A549 (cell line): Measurements from ENCODE around the gene TRIM47. TPM values are rescaled to one million over a fixed set of nuclear protein-coding genes. Genes with fewer than 3 reads are reported as not detected.

Source experiments
- ATAC-seq, 2 experiments: fragments of 200-7000 bp in 1 of 2; fragments of >200 bp in 1 of 2; cut with Nextera tagmentation in 1 of 2; cut with Tn5 transposase in 1 of 2; 3 replicates each; pipeline versions ENCODE4 v1.8.0 to v1.9.1; 2018 to 2020; ENCODE audit warnings: mild to moderate bottlenecking in 1 of 2, moderate library complexity in 1 of 2
- CTCF ChIA-PET: fragments of 300-600 bp; sonication (Branson Sonifier 250); formaldehyde crosslinking; extraction: SDS; loops from one replicate; lab custom pipeline; 2021; ENCODE audit warnings: antibody characterized with exemption, inconsistent platforms; lab: Yijun Ruan, JAX
- POLR2A ChIA-PET: fragments of 350-600 bp; formaldehyde crosslinking; extraction: SDS; loops from one replicate; lab custom pipeline; 2021; ENCODE audit warnings: antibody characterized with exemption, inconsistent platforms; lab: Yijun Ruan, JAX
- DNase-seq, 2 experiments: peaks; one replicate each; pipeline versions ENCODE4 v3.0.0 to v3.0.0-alpha.2; 2011 to 2016; ENCODE audit warnings: low read depth in 1 of 2, low spot score in 1 of 2
- FAIRE-seq: peaks from 2 replicates; lab custom pipeline; 2011; peaks lifted over from hg19 to GRCh38; lab: Jason Lieb, UNC
- H3K27ac ChIP-seq, 2 experiments: fragments of >200 bp; sonication (Bioruptor Twin); formaldehyde crosslinking; 3 replicates each; pipeline ENCODE4 v1.5.1; 2016 to 2017
- H3K4me1 ChIP-seq: fragments of >200 bp; sonication (Bioruptor Twin); formaldehyde crosslinking; 3 replicates; pipeline ENCODE4 v1.6.1; 2016
- H3K4me2 ChIP-seq: fragments of >200 bp; sonication (Bioruptor Twin); formaldehyde crosslinking; 3 replicates; pipeline ENCODE4 v1.6.1; 2016
- H3K4me3 ChIP-seq: fragments of >200 bp; sonication (Bioruptor Twin); formaldehyde crosslinking; 3 replicates; pipeline ENCODE4 v1.5.1; 2016
- H3K9me3 ChIP-seq: fragments of >200 bp; sonication (Bioruptor Twin); formaldehyde crosslinking; 3 replicates; pipeline ENCODE4 v1.6.1; 2016
- CBX2 ChIP-seq: fragments of 200-600 bp; sonication (generic); IDR thresholded peaks from 2 replicates; pipeline ENCODE4 v1.6.1; 2016; ENCODE audit warnings: low read depth, mild to moderate bottlenecking, borderline replicate concordance
- CEBPB ChIP-seq, 2 experiments: fragments of >200 bp in 1 of 2; sonication (Bioruptor Twin) in 1 of 2; formaldehyde crosslinking in 1 of 2; IDR thresholded peaks; 2 replicates each; pipeline ENCODE4 v1.6.1; 2012 to 2016
- CHD2 ChIP-seq: fragments of 150-350 bp; IDR thresholded peaks from 2 replicates; pipeline ENCODE4 v1.6.1; 2014; ENCODE audit warnings: low read length; ENCODE audit not compliant: partially characterized antibody
- E2F6 ChIP-seq: IDR thresholded peaks from 2 replicates; pipeline ENCODE4 v1.6.1; 2012; ENCODE audit warnings: low read depth, borderline replicate concordance
- ELK1 ChIP-seq: fragments of 150-350 bp; IDR thresholded peaks from 2 replicates; pipeline ENCODE4 v1.6.1; 2014; ENCODE audit warnings: low read depth, mild to moderate bottlenecking, low read length
- EP300 ChIP-seq, 2 experiments: fragments of >200 bp; sonication (Bioruptor Twin); formaldehyde crosslinking; IDR thresholded peaks; 2 replicates in 1 of 2; 3 replicates in 1 of 2; pipeline ENCODE4 v1.6.1; 2016 to 2017
- FOSL2 ChIP-seq, 2 experiments: fragments of 450-650 bp in 1 of 2; fragments of >200 bp in 1 of 2; sonication (Bioruptor Twin) in 1 of 2; formaldehyde crosslinking; IDR thresholded peaks; 2 replicates each; pipeline versions ENCODE4 v1.5.0 to v1.6.1; 2016 to 2020; ENCODE audit warnings: mild to moderate bottlenecking in 1 of 2, moderate library complexity in 1 of 2
- JUNB ChIP-seq: fragments of >200 bp; sonication (Bioruptor Twin); formaldehyde crosslinking; IDR thresholded peaks from 2 replicates; pipeline ENCODE4 v1.6.1; 2016
- MAZ ChIP-seq: fragments of 150-350 bp; IDR thresholded peaks from 2 replicates; pipeline ENCODE4 v1.6.1; 2014; ENCODE audit warnings: antibody characterized with exemption, low read depth, low read length, borderline replicate concordance
- MYC ChIP-seq: IDR thresholded peaks from 2 replicates; pipeline ENCODE4 v1.6.1; 2012; ENCODE audit warnings: mild to moderate bottlenecking, inconsistent platforms, low read length, improper control_type of control experiment, borderline replicate concordance
- NFE2L2 ChIP-seq: fragments of 150-350 bp; conservative IDR thresholded peaks from 2 replicates; pipeline ENCODE4 v1.6.1; 2014; ENCODE audit warnings: low read length
- SMC3 ChIP-seq: fragments of >200 bp; sonication (Bioruptor Twin); formaldehyde crosslinking; IDR thresholded peaks from 3 replicates; pipeline ENCODE4 v1.6.1; 2018; ENCODE audit warnings: inconsistent platforms
- TP53 ChIP-seq: fragments of 250-450 bp; sonication (Bioruptor Pico); IDR thresholded peaks from 2 replicates; pipeline ENCODE4 v1.5.0; 2021; ENCODE audit warnings: mild to moderate bottlenecking, moderate library complexity
- WGBS: methylation state at CpG from one replicate; pipeline ENCODE4 v1.1.6; 2017; ENCODE audit errors: missing lambda C conversion rate; 5-methylcytosine and 5-hydroxymethylcytosine counted together
- polyA plus RNA-seq, 4 experiments: library from polyadenylated mRNA; depleted of rRNA in 3 of 4; stranded (reverse); fragments of >200 nt; fragmentation: RNase III in 1 of 4; extraction: RNeasy Plus Mini Kit Qiagen cat#74134 plus additional on column Dnase treatment in 1 of 4; gene quantifications; 2 replicates in 3 of 4; 3 replicates in 1 of 4; pipeline ENCODE4 v1.2.3, GENCODE V29; 2011 to 2017
- TF ChIP-seq, protein P1 (sequence below): fragments of 200-600 bp; sonication (generic); IDR thresholded peaks from 2 replicates; pipeline ENCODE4 v1.6.1; 2016; ENCODE audit warnings: antibody characterized with exemption, mild to moderate bottlenecking, moderate library complexity
- TF ChIP-seq, protein P2 (sequence below): IDR thresholded peaks from 2 replicates; pipeline ENCODE4 v1.6.1; 2012

The TRIM47 gene
- polyA plus RNA-seq, 2 of the 4 experiments (the other 2 are of a cell fraction): 19.6 to 46.6 TPM

DNA sequence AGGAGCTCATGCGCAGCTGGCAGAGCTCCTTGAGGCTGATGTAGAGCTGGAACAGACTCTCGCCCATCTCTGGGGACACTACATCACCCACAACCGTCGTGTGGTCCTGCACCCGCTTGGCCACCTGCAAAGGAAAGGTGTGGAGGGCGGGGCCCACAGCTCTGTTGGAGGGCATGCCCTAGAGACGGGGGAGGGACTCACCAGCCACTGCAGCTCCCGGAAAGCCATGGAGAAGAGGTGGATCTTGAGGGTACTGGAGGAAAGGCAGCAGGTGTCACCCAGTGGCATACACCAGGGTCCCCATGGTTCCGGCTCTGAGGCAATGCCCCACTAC is 42.8 kb downstream of the TRIM47 start:
- DNase-seq: no peak
- no peak overlapping the region for H3K4me2 ChIP-seq
- H3K4me3 ChIP-seq: no peak overlapping the region
- ChIA-PET POLR2A (interaction anchor here (1.7 kb wide), 1 partner anchor 56 kb away, joined by 5 read pairs; a partner anchor contains a TSS), CTCF (interaction anchor here (1.2 to 37.0 kb wide), 6 partner anchors 6 to 156 kb away, joined by 3 to 691 read pairs (median 4); partner anchors contain the start of genes UNC13D and WBP2)
- peaks cover 5% of the 10 kb centered on the region; the same call in 1 of the 3 replicates for H3K4me1 ChIP-seq
- no peaks in the 10 kb centered on the region for H3K9me3 ChIP-seq
- TF ChIP-seq MAZ (no peak), NFE2L2 (no peak), JUNB (no peak)
- WGBS: 81% methylated on average over 8 of the region's 9 CpGs
- no peak overlapping the region for H3K27ac ChIP-seq
- ATAC-seq: no peak
- no peak for FAIRE-seq

DNA sequence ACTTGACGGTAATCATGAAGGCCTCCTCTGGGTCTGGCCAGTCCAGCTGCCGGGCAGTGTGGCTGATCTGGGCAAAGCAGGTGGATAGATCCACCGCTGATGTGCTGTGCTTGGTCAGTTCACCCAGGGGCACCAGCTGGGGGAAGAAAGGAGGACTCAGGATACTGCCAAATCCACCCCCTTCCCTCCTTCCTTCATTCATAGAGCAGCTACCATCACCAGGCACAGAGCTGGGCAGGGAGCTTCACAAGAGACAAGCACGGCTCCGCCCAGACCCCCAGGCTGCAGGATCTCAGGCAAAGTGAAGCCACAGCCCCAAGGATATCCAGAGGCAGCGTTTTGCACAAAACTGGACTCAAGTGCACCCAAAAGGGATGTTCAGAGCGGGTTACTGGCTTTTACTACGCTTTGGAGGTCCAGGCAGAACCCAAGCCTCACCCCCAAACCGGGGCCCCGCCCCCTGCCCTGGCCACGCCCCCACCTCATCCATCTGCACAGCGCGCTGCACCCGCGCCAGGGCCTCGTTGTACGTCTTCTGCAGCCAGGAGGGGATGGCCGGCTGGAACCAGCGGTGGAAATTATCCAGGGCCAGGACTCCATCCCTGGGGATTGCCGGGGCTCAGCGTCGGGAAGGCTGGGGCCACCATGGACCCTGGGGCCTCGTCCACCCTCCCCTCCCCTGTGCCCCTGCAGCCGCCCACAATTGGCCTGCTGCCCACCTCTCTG is 43.3 kb downstream of the TRIM47 start:
- CTCF ChIA-PET: interaction anchor here (0.6 to 37.0 kb wide), 8 partner anchors 6 to 155 kb away, joined by 3 to 691 read pairs (median 4); partner anchors contain the start of genes TRIM47, UNC13D and WBP2

More for the DNA sequence above, 43.3 kb downstream of the TRIM47 start:
- Histone ChIP-seq H3K4me3 (no peak overlapping the region), H3K9me3 (no peaks in the 10 kb centered on the region), H3K4me2 (no peak overlapping the region), H3K4me1 (peaks cover 5% of the 10 kb centered on the region; the same call in 1 of the 3 replicates), H3K27ac (no peak overlapping the region)
- WGBS: 89% methylated on average over 19 of the region's 24 CpGs
- TF ChIP-seq CEBPB (IDR thresholded peaks at IDR 0.05) (no peak), E2F6 (no peak), MYC (no peak), MAZ (no peak), CBX2 (no peak), CHD2 (no peak), FOSL2 (IDR thresholded peaks at IDR 0.05) (no peak), FOSL2 (CRISPR knock-in tag; IDR thresholded peaks at IDR 0.05) (no peak), EP300 (IDR thresholded peaks at IDR 0.05) (no peak), TP53 (no peak), SMC3 (no peak), JUNB (no peak), ELK1 (no peak)
- TF ChIP-seq, protein P1, sequence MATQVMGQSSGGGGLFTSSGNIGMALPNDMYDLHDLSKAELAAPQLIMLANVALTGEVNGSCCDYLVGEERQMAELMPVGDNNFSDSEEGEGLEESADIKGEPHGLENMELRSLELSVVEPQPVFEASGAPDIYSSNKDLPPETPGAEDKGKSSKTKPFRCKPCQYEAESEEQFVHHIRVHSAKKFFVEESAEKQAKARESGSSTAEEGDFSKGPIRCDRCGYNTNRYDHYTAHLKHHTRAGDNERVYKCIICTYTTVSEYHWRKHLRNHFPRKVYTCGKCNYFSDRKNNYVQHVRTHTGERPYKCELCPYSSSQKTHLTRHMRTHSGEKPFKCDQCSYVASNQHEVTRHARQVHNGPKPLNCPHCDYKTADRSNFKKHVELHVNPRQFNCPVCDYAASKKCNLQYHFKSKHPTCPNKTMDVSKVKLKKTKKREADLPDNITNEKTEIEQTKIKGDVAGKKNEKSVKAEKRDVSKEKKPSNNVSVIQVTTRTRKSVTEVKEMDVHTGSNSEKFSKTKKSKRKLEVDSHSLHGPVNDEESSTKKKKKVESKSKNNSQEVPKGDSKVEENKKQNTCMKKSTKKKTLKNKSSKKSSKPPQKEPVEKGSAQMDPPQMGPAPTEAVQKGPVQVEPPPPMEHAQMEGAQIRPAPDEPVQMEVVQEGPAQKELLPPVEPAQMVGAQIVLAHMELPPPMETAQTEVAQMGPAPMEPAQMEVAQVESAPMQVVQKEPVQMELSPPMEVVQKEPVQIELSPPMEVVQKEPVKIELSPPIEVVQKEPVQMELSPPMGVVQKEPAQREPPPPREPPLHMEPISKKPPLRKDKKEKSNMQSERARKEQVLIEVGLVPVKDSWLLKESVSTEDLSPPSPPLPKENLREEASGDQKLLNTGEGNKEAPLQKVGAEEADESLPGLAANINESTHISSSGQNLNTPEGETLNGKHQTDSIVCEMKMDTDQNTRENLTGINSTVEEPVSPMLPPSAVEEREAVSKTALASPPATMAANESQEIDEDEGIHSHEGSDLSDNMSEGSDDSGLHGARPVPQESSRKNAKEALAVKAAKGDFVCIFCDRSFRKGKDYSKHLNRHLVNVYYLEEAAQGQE: no peak
- TF ChIP-seq, protein P2, sequence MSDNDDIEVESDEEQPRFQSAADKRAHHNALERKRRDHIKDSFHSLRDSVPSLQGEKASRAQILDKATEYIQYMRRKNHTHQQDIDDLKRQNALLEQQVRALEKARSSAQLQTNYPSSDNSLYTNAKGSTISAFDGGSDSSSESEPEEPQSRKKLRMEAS: no peak
- no peak for FAIRE-seq
- no peak for DNase-seq
- ATAC-seq: no peak
- POLR2A ChIA-PET: interaction anchor here (1.7 kb wide), 1 partner anchor 55 kb away, joined by 5 read pairs; a partner anchor contains a TSS
